Transverse colon (tissue), 4 donors: Measurements from ENCODE around the gene NFYC. TPM values are rescaled to one million over a fixed set of nuclear protein-coding genes. Genes with fewer than 3 reads are reported as not detected.

Experiments used
- DNase-seq: peaks from one replicate; pipeline ENCODE4 v3.0.0-alpha.2; 2019
- H3K27ac ChIP-seq, 4 donors: fragments of 200-600 bp; sonication (generic); 2 replicates each; pipeline ENCODE4 v1.5.1; 2016 to 2018; ENCODE audit warnings: inconsistent platforms in 4 of 4
- H3K27me3 ChIP-seq: fragments of 200-600 bp; sonication (generic); 2 replicates; pipeline ENCODE4 v1.5.1; 2017; ENCODE audit warnings: inconsistent platforms
- H3K36me3 ChIP-seq, 4 donors: fragments of 200-600 bp; sonication (generic); 2 replicates each; pipeline ENCODE4 v1.5.1; 2017 to 2019; ENCODE audit warnings: inconsistent platforms in 4 of 4
- H3K4me1 ChIP-seq, 4 donors: fragments of 200-600 bp; sonication (generic); 2 replicates each; pipeline ENCODE4 v1.5.1; 2017 to 2020; ENCODE audit warnings: inconsistent platforms in 4 of 4
- H3K4me3 ChIP-seq, 4 donors: fragments of 200-600 bp; sonication (generic); 1 replicate in 1 of 4; 2 replicates in 3 of 4; pipeline versions ENCODE4 v1.5.1 to v1.6.1; 2017 to 2019; ENCODE audit warnings: inconsistent platforms in 4 of 4
- H3K9me3 ChIP-seq, 2 donors: fragments of 200-600 bp; sonication (generic); 2 replicates each; pipeline ENCODE4 v1.5.1; 2017 to 2019; ENCODE audit warnings: inconsistent platforms in 2 of 2
- CTCF ChIP-seq, 5 experiments: fragments of 200-600 bp in 3 of 5; fragments of 450-650 bp in 2 of 5; sonication (generic) in 3 of 5; IDR thresholded peaks; 1 replicate in 2 of 5; 2 replicates in 3 of 5; pipeline ENCODE4 v1.5.1; 2016 to 2017; ENCODE audit warnings: antibody characterized with exemption in 5 of 5, inconsistent platforms in 3 of 5, mild to moderate bottlenecking in 2 of 5, moderate library complexity in 1 of 5
- EP300 ChIP-seq: sonication (generic); formaldehyde crosslinking; IDR thresholded peaks from one replicate; pipeline ENCODE4 v1.6.1; 2017; ENCODE audit warnings: antibody characterized with exemption, low read depth
- POLR2A ChIP-seq: fragments of 450-650 bp; IDR thresholded peaks from one replicate; pipeline ENCODE4 v1.6.1; 2016; ENCODE audit warnings: antibody characterized with exemption, mild to moderate bottlenecking, moderate library complexity
- POLR2AphosphoS5 ChIP-seq, 3 donors: sonication (generic); formaldehyde crosslinking; IDR thresholded peaks; one replicate each; pipeline ENCODE4 v1.6.1; 2016; ENCODE audit warnings: antibody characterized with exemption in 3 of 3
- WGBS, 2 donors: methylation state at CpG; one replicate each; pipeline ENCODE4 v1.1.5; 2018; ENCODE audit warnings: low coverage in 1 of 2; 5-methylcytosine and 5-hydroxymethylcytosine counted together
- in situ Hi-C, 4 donors: fragments of 200-750 bp; cut with MboI; loops; one replicate each; pipeline versions ENCODE4 v1.15.0 to v1.15.1; 2017; ENCODE audit warnings: low sequenced_read_pairs in 3 of 4, low pct_ligation_motif_present in 1 of 4, low pct_unique_long_range_greater_than_20kb in 1 of 4
- intact Hi-C: fragments of 100-400 bp; cut with DNase I; formaldehyde crosslinking; loops from one replicate; pipeline ENCODE4 v1.15.1; 2023; ENCODE audit warnings: low total_unique reads
- total RNA-seq, 4 donors: library from RNA; depleted of rRNA; stranded (reverse); fragments of >200 nt; gene quantifications; one replicate each; pipeline ENCODE4 v1.1.0, GENCODE V29; 2016

NFYC gene
- total RNA-seq, 4 donors from 2014 or later: 34.4 to 101 (median 76.4) TPM

- Histone ChIP-seq H3K4me3 (no peak overlapping the region), H3K27ac (no peak overlapping the region), H3K27me3 (no peaks in the 10 kb centered on the region), H3K9me3 (no peaks in the 10 kb centered on the region), H3K4me1 (peaks cover 19 to 52% (median 31%) of the 10 kb centered on the region in 4 donors), H3K36me3 (no peaks in the 10 kb centered on the region)
- WGBS, 2 donors: 79 to 94% methylated on average over 2 to 4 of the region's 4 CpGs
- no peak for DNase-seq
- TF ChIP-seq POLR2AphosphoS5 (IDR thresholded peaks at IDR 0.05) (no peak), POLR2A (no peak), CTCF (IDR thresholded peaks at IDR 0.05) (no peak), EP300 (no peak)
- in situ Hi-C loops (no loop called here), intact Hi-C loops (no loop called here)
Observed at GRCh38 chr1:40706626-40707025, 15.1 kb downstream of the NFYC start.

- H3K36me3 ChIP-seq: no peaks in the 10 kb centered on the region
- DNase-seq: no peak
- in situ Hi-C loops (no loop called here), intact Hi-C loops (no loop called here)
- TF ChIP-seq CTCF (IDR thresholded peaks at IDR 0.05) (no peak), POLR2AphosphoS5 (IDR thresholded peaks at IDR 0.05) (no peak), EP300 (no peak), POLR2A (no peak)
- no peaks in the 10 kb centered on the region for H3K9me3 ChIP-seq
- H3K4me1 ChIP-seq: peaks cover 26 to 62% (median 44%) of the 10 kb centered on the region in 4 donors
- WGBS, 2 donors: 0 to 4% methylated on average over 2 to 3 of the region's 3 CpGs
- peak overlapping the region in 3 of 4 donors; percentile 41 to 63 (median 45) for H3K4me3 ChIP-seq
- H3K27ac ChIP-seq: peak overlapping the region; percentile 84 to 88 (median 85)
- no peaks in the 10 kb centered on the region for H3K27me3 ChIP-seq
Observed at GRCh38 chr1:40708750-40709099, 17.2 kb downstream of the NFYC start.

- 2 to 4% methylated on average over 10 of the region's 10 CpGs for WGBS, 2 donors
- no peak for TF ChIP-seq CTCF (IDR thresholded peaks at IDR 0.05)
- peak; percentile 96 to 97 (median 97) for TF ChIP-seq POLR2AphosphoS5 (IDR thresholded peaks at IDR 0.05)
- TF ChIP-seq EP300: no peak
- TF ChIP-seq POLR2A: peak; percentile 97
Observed at GRCh38 chr1:40709100-40709801, 17.7 kb downstream of the NFYC start.

GRCh38 chr1:40709802-40710278 lies 18.3 kb downstream of the NFYC start:
- Histone ChIP-seq H3K9me3 (no peaks in the 10 kb centered on the region), H3K4me3 (peak overlapping the region in 3 of 4 donors; percentile 41 to 63 (median 45)), H3K4me1 (peaks cover 26 to 68% (median 50%) of the 10 kb centered on the region in 4 donors), H3K27me3 (no peaks in the 10 kb centered on the region), H3K27ac (peak overlapping the region; percentile 84 to 88 (median 85)), H3K36me3 (no peaks in the 10 kb centered on the region)
- no peak for TF ChIP-seq POLR2A
- no peak for TF ChIP-seq POLR2AphosphoS5 (IDR thresholded peaks at IDR 0.05)
- no peak for TF ChIP-seq CTCF (IDR thresholded peaks at IDR 0.05)
- TF ChIP-seq EP300: no peak
- 14 to 15% methylated on average over 3 of the region's 3 CpGs for WGBS, 2 donors
- in situ Hi-C loops: no loop called here
- no peak for DNase-seq
- intact Hi-C loops: no loop called here

More at GRCh38 chr1:40709100-40709801, 17.7 kb downstream of the NFYC start:
- H3K27ac ChIP-seq: peak overlapping the region; percentile 84 to 88 (median 85)
- peak; percentile 87 for DNase-seq
- no peaks in the 10 kb centered on the region for H3K36me3 ChIP-seq
- intact Hi-C loops (no loop called here), in situ Hi-C loops (no loop called here)
- peak overlapping the region; percentile 19 to 63 (median 43) for H3K4me3 ChIP-seq
- H3K27me3 ChIP-seq: no peaks in the 10 kb centered on the region
- H3K4me1 ChIP-seq: peaks cover 26 to 67% (median 46%) of the 10 kb centered on the region in 4 donors
- H3K9me3 ChIP-seq: no peaks in the 10 kb centered on the region
